Forelimb muscle (tissue), 1 donor: Measurements from ENCODE around the gene CMC4. TPM values are rescaled to one million over a fixed set of nuclear protein-coding genes. Genes with fewer than 3 reads are reported as not detected.

ENCODE experiments used
- DNase-seq: peaks from one replicate; pipeline ENCODE4 v3.0.0-alpha.2; 2013; ENCODE audit warnings: low read depth
- polyA plus RNA-seq: library from polyadenylated mRNA; unstranded; fragments of 120-200 nt; gene quantifications from one replicate; pipeline ENCODE4 v1.2.1, GENCODE V29; 2013; ENCODE audit not compliant: insufficient read length

The CMC4 gene, protein sequence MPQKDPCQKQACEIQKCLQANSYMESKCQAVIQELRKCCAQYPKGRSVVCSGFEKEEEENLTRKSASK
- polyA plus RNA-seq = 6.8 TPM

DNA sequence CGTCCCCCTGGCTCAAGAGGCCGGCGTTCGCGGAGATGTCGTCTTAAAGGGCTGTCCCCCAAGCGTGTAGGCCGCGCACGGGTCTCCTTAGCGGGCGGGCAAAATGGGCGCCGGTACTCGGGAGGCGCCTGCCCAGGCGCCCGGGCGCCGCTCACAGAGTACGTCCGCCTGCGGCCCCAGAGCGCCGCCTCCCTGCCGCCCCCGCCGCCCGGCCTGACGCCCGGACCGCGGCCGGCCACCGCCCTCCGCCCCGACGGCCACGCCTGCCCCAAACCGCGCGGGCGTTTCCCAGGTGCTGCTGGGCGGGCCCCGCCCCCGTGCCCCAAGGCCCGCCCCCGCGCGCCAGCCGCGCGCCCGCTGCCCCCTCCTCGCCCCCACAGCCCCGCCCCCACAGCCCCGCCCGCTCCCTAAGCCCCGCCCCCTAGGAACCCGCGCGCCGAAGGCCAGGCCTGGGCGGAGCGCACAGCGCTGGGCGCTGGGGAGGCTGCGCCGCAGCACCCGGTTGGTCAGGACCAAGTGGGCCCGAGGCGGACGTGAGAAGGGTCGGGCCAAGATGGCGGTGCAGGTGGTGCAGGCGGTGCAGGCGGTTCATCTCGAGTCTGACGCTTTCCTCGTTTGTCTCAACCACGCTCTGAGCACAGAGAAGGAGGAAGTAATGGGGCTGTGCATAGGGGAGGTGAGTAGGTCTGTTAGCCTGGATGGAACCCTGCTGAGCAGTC, at the start of gene CMC4, which contains the start of the genes BRCC3 and MTCP1:
Gene CMC4, minus strand, starts transcription at position 162 of the 719 bp plus-strand sequence. CDS start 7,113 bp downstream, outside the sequence.
Gene BRCC3, plus strand, starts transcription at position 534 of the 719 bp plus-strand sequence. Its CDS starts 20 bp downstream, at position 554.
Gene MTCP1, minus strand, starts transcription at position 162 of the 719 bp plus-strand sequence. CDS start 5,126 bp downstream, outside the sequence.
- DNase-seq = peak; percentile 46

DNA sequence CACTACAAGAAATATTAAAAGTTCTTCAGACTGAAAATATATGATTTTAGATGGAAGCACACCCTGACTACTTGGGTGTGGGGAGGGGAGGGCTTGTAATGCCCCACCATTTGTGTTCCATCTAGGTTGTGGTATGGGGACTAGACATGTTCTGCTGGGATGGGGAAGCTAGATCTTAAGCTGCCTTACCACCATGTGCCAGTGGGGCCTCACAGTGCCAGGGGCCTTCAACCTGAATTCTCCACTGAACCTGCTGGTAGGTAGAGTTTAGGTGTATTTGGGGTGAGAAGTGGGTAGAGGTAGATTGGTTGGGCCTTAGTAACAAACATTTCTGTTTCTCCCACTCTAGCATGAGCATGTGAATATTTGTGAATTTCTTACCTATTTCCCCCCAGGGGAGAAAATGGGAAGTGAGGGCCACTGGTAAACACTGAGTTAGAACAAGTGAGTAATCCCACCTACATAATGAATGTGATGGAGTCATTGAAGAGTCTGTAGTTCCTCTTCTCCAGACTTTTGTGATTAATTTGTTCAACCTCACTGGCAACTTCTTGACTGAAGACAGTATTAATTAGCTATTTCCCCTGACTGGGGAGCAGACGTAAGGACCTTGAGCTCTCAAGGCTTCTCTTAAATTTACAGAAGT, 44.4 kb upstream of the CMC4 start:
- no peak for DNase-seq

DNA sequence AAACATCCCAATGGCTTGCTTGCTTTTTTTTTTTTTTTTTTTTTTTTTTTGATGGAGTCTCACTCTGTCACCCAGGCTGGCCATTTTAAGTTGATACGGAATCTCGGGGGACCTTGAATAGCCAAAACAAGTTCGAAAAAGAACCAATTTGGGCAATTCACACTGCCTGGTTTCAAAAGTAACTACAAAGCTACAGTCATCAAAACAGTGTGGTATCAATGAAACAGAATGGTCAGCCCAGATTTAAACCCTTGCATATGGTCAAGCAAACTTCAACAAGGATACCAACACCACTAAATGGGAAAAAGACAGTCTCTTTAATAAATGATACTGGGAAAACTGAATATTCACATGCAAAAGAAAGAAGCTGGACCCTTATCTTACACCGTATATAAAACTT, 42.2 kb upstream of the CMC4 start:
- no peak for DNase-seq

DNA sequence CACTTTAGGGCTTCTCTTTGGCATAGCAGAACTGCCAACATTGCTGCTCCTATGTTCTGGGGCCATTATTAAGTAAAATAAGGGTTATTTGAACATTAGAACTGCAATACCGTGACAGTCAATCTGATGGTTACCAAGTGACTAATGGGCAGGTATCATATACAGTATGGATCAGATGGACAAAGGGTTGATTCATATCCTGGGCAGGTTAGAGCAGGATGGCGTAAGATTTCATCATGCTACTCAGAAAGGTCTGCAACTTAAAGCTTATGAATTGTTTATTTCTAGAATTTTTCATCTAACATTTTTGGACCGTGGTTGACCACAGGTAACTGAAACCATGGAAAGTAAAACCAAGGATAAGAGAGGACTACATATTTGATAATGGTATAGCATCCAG, 41.2 kb upstream of the CMC4 start:
- no peak for DNase-seq

DNA sequence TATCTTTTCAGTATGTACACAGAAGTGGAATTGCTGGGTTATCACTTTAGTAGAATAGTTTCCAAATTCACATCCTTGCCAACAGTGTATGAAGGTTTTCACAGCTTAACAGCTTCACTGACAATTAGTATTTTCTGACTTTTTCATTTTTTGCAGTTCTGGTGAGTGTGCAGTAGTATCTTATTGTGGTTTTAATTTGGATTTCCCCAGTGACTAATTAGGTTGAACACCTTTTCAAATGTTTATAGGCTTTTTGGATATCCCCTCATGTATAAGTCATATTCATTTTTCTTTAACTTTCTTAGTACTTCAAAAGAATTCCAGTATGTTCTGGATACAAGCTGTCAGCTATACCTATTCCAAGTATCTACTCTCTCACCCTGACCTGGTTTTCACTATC, 37.5 kb upstream of the CMC4 start:
- no peak for DNase-seq

DNA sequence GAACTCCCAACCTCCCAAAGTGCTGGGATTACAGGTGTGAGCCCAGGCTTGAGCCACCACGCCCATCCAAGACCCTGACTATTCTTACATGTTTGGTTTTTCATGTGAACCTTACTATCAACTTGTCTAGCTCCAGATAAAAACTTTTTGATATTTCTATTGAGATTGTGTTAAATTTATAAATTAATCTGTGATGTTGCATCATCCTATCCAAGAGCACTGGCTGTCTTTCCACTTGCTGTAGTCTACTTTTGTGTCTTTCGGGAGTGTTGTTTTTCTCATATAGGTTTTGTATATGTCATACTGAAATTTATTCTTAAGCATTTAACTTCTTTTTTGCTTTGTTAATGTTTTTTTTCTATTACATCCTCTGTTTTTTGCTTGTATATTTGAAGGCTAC, 35.0 kb upstream of the CMC4 start:
- DNase-seq = no peak

DNA sequence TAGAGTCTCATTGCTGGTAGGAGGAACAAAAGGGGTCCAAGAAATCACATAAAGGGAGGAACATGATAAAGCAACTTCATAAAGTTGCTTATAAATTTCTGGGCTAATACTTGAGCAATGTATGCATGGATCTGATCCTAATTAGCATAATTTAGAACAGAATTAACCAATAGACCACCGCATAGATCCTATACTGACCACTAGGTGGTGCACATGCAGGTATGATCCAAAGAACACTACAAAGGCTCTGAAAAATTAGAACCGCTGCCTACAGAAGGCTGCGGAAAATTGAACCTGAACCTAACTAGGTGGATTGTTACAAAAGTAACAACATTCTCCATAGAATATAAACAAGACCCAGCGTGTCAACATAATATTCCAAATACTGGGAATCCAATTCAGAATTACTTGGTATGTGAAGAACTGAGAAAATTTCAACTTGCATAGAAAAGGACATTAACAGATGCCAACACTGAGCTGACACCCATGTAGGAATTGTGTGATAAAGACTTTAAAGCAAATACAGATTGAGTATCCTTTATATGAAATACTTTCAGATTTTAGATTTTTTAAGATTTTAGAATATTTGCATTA, 23.6 kb upstream of the CMC4 start:
- DNase-seq = no peak

DNA sequence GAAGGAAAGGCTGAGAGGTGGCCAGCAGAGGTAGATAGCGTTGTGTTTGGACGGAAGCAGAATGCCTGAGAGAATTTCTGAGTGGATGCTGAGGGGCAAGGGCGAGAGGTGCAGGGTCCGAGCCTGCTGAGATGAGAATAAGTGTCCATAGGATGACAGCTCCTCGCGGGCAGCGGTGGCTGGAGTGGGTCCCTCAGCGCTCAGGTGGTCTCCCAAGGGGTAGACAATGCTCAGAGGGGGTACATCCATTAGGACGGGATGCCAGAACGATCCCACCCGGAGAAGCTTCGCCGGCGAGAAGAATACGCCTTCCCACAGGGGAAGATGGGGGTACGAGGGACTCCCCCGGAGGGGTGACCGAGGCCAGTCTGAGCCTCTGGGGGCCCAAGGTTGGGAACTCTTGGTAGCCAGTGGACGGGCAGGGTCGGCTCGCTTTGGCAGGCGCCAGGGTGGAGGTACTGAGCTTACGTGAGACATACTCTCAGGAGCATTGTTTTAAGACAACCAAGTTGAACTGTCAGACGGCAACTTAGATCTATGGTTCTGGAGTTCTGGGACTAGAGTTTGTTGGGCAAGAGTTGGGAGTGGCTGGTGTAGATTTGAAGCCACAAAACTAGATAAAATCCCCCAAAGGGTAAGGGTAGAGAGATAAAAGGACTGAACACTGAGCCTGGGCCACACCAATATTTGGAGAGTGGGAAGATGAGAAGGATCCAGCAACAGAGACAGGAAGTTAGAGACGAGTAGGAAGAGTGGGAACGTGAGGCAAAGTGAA, 16.2 kb upstream of the CMC4 start:
- DNase-seq = no peak

DNA sequence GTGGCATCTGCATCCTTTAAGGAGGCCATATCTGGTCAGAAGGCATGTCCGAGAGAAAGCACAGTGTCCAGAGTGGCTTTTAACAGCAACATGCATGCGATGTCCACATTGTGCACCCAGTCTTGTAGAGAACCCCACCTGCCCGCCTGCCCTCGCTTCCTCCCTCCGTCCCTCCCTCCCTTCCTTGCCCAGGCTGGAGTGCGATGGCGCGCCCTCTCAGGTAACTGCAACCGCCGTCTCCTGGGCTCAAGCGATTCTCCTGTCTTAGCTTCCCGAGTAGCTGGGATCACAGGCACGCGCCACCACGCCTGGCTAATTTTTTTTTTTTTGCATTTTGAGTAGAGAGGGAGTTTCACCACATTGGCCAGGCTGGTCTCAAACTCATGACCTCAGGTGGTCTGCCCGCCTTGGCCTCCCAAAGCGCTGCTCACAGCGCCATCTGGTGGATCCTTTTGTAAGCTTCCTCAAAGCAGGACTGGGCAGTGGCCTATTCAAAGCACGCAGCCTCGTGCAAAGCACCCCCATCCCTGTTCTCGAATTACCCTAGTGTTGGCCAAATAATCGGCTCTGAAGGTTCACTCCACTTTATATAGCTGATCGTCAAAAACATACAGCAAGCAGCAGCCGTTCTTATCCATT, 15.4 kb upstream of the CMC4 start:
- DNase-seq = no peak

DNA sequence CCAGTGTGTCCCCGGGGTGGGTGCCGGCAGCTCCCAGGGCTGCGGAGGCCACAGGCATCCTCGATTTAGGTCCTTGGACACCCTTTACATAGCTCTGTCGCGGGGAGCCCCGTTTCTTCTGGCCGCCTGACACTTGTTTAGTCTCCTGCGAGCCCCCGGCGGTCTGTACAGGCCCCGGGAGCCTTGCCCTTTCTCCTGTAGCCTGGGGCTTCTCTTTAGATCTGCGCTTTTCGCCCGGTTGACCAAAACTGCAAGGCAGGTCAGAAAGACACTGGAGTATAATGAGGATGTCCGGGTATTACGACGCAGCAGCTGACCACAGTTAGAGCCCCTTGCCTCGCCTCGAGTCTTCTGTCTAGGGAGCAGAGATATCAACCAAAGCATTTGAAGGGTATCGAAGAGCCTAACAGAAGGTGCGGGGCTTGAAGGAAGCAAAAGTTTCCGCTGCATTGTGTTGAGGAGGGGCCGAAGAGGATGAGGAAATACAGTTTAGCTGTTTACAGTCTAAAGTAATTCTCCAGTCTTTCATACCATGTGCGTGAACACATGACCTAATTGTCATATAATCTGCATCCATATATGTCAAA, 851 bp upstream of the CMC4 start:
- no peak for DNase-seq

DNA sequence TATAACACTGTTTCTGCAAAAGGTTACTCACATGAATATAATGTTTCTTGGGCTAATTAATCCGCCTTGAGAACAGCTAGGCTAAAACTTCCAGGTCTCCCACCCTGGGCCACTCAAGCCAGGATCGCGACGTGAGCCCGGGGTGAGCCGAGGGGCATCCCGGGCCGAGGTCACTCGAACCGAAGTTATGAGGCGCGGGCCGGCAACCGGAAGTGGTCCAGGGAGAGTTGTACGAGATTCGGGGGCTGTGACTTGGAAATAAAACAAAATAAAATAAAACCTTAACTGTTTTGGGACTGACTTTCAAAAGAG, 317 bp downstream of the CMC4 start:
- no peak for DNase-seq

DNA sequence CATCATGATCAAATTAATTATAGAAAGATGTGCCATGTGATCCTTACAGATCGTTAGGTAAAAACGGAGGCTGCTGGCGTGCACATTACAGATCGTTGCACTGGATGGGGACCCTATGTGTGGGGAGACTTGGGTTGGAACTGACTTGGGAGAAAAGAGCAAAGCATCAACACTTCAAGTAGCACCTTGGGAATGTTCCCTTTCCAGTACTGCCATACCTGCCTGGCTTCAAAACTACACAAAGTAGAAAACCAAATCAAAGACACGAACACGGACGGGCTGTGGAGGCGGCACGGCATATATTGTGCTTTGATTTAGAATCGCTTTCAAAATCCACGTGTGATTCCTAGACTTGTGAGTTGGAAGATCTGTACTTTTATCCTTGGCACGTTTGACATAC, 898 bp downstream of the CMC4 start:
- DNase-seq = no peak

DNA sequence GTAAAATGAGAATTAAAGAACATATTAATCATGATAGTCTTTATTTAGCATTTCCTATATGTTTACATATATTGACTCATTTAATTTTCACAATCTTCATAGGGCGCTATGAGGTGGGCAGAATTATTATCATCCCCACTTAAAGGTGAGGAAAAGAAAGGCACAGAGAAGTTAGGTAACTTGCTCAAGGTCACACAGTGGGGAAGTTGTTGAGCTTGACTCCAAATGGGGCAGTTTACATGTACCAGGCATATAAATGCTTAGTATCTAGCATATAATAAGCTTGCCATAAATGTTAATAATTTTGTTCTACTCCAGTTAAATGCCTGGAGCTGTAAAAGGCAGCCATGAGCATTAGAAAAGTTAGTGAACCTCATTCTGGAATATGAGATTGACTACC, 1.5 kb downstream of the CMC4 start:
- no peak for DNase-seq

DNA sequence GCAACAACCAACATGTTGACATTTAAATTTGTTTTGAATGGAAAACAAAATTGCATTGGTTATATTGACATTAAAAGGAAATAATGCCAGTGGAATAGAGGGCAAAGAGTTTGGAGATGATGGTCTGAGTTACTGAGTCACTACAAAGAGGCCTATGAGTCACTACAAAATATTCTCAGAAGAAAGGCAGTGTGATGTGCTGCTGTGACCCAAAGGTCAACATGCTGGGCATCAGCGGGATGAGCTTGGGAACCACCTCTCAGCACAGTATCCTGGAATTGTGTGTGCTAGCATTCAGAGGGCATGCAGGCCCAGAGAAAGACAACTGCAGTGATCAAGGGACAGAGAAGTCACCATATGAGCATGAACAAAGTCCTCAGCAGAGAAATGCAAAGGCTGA, 2.8 kb downstream of the CMC4 start:
- DNase-seq = no peak

DNA sequence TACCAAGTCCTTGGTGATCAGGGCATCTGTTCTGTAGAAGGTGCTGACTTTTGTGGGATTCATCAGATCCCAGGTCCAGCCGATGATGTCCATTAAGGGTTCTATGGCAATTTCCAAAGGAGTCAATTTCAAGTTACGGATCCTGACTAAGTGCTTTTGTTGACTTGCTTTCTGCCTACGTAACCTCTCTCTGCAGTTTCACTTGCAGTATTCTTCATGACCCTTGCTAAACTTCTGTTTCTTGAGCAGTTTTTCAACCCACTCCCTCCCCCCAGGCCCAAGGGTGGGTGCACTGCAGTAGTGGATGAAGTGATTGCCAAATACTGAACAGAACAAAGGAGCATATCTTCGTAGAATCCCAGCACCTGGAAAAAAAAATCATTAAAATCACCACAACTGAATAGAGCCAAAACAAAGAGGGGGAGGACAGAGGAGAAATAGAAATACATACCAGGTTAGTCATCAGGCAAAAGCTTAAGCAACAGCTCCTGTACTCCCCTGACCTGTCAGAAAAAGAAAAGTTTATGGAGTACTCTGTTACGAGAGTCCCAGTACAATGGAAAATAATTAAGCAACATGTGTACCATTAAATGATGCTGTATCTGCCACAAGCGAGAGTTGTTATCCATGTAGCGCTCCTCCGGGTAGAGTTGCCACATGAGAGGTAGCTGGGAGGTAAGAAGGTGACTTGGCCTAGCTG, 5.8 kb downstream of the CMC4 start:
- no peak for DNase-seq

DNA sequence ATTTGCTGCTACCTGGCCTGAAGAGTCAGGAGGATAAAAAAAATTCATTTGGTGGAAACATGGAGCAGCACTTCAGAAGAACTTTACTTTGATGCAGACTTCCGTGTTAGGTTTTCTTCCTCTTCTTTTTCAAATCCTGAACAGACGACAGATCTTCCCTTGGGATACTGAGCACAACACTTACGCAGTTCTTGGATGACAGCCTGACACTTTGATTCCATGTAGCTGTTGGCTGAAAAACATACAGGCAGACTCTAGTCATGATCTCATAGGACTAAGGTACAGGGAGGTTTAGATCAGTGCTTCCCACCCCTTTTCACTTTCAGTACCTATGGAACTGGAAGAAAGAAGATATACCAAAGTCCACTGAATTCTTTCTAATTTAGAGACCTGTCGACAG, 9.2 kb downstream of the CMC4 start:
- DNase-seq = no peak

DNA sequence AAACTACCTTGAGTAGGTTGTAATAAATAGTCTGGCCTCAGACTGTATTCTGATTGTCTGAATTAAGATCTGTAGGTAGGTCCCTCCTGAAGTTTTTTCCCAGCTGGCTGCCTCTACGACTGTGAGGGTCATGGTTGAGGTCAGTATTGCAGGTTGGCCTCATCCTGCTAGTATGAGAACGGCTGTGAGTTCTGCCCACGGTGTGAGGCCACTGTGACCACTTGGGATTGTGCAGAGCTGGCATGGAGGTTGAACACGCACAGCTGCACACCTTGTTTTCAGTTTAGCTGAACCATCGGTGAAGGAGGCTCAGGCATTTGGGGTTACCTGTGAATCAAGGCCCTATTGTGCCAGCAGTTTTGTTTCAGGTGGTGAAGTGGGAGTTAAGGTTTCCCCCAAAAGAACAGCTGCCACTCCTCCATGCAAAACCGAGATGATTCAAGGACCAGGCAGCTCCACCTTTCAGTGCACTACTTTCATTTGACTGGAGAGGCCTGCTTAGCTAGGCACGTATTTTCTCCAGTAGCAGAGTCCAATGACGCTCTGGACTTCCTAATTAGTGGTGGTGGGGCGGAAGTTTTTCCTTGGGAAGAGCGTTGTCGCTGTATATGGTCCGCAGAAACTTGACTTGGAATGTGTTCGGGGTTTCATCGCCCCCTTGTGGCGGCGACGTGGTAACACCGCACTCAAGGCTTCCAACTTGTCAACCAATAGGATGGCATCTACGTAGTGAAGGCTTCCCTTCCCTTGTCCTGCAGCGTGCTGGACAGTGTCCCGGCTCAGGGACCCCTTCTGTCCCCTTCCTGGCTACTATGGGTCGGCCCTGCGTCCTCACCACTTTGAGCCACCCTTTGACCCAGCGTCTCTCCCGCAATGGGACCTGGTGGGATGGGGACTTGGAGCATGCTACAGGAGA, 13.8 kb downstream of the CMC4 start:
- DNase-seq = no peak

DNA sequence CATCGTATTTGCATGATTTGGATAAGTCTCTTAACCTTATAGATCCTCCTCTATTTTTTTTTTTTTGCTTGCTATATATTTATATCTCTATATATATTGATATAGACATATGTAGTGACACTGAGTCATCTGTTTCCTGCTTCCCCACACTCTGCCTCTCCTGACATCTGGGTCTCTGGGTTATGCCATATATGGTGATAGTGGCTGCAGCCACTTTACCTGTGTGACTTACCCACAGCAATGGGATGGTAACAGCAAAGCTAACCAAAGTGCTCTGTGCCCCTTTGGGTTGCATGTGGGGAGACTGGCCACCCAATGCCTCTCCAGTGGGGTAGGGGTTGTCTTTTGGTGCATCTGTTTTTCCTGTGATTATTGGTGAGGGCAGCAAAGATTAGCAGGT, 14.5 kb downstream of the CMC4 start:
- no peak for DNase-seq

DNA sequence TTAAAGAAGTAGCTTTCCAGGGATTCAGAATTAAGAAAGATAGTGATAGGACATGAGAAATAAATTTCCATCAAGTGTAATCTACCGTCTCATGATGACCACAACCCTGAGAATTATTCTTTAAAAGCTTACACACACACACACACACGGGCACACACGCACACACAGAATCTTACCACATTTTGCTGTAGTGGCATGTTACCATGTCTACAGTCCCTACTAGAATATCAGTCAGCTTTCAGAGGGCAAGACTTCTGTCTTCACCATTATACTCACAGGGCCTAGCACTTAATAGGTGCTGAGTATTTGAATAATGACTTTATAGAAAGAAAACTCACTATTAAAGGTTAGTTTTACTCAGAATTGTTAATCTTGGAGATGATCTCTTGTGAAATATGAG, 15.4 kb downstream of the CMC4 start:
- no peak for DNase-seq

DNA sequence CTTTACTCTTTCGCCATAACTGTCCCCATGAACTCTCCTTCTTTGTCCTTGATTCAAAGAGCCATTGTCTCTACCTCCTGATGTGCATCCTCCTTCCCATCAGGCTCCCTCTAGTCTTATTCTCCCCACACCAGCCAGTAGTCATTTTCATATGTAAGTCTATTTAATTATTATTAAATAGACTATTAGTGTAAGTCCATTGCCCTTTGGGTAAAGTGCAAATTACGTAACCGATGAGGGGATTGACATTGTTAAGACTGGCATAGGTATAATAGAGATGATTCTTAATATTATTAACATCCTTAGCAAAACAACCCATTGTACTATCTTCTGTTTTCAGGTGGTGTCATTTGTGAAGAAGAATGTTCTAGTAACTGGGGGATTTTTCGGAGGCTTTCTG, 16.7 kb downstream of the CMC4 start:
- DNase-seq = no peak
